Measurements from ENCODE around the gene WASF2. TPM values are rescaled to one million over a fixed set of nuclear protein-coding genes. Genes with fewer than 3 reads are reported as not detected.

WASF2 gene
- total RNA-seq, 1 experiment from 2014 or later: 104 TPM

GRCh38 chr1:27392096-27392777 is 97.7 kb downstream of the WASF2 start, which contains the start of gene GPR3 (continued):
- no peak for TF ChIP-seq PRDM15 (CRISPR knock-in tag; IDR thresholded peaks at IDR 0.05)
- peak; percentile 77; the same call in 1 of the 2 replicates for TF ChIP-seq ARID4B (CRISPR knock-in tag; IDR thresholded peaks at IDR 0.05; ENCODE audit: borderline replicate concordance)
- TF ChIP-seq NR1H2 (CRISPR knock-in tag; IDR thresholded peaks at IDR 0.05): no peak
- TF ChIP-seq STAT6 (CRISPR knock-in tag; conservative IDR thresholded peaks at IDR 0.05; ENCODE audit: low read depth): no peak
- 0 out of 2 replicates have a peak, but pooled peaks have one; percentile 22 for TF ChIP-seq ZBTB43 (CRISPR knock-in tag; IDR thresholded peaks at IDR 0.05)
- no peak for TF ChIP-seq EMX1 (CRISPR knock-in tag; IDR thresholded peaks at IDR 0.05)
- no peak for TF ChIP-seq RORB (CRISPR knock-in tag; IDR thresholded peaks at IDR 0.05)
- TF ChIP-seq ATF6 (CRISPR knock-in tag; IDR thresholded peaks at IDR 0.05): no peak
- no peak for TF ChIP-seq FOXP4 (CRISPR knock-in tag; IDR thresholded peaks at IDR 0.05)
- TF ChIP-seq AR (CRISPR knock-in tag; IDR thresholded peaks at IDR 0.05): no peak
- no peak for TF ChIP-seq NR3C1 (CRISPR knock-in tag; conservative IDR thresholded peaks at IDR 0.05; ENCODE audit: low read depth)
- TF ChIP-seq RELA (CRISPR knock-in tag; IDR thresholded peaks at IDR 0.05; ENCODE audit: borderline replicate concordance): no peak
- TF ChIP-seq TEAD1 (CRISPR knock-in tag; IDR thresholded peaks at IDR 0.05): peak; percentile 53; the same call in 1 of the 2 replicates
- TF ChIP-seq ZNF219 (CRISPR knock-in tag; IDR thresholded peaks at IDR 0.05; ENCODE audit: borderline replicate concordance): no peak
- TF ChIP-seq CTCF (IDR thresholded peaks at IDR 0.05): peak; percentile 20; the same call in 1 of the 2 replicates
- 0 out of 2 replicates have a peak, but pooled peaks have one; percentile 55 for TF ChIP-seq ZBTB21 (CRISPR knock-in tag; IDR thresholded peaks at IDR 0.05; ENCODE audit: borderline replicate concordance)

All from WTC11 (cell line).